Measurements from ENCODE around the gene PTPRK.
"Not testable (repeated sequence)": the region's sequence is repeated elsewhere in the genome, so short reads cannot be mapped to it uniquely, and the experiment has no call there.

The PTPRK gene

GRCh38 chr6:127951172-127951917 lies 569.1 kb downstream of the PTPRK start:
- no peak for DNase-seq (ENCODE audit: low spot score)

- DNase-seq (ENCODE audit: low spot score) = no peak
Measured at GRCh38 chr6:127950566-127951145, 569.7 kb downstream of the PTPRK start.

GRCh38 chr6:127949251-127949650 lies 571.1 kb downstream of the PTPRK start:
- DNase-seq (ENCODE audit: low spot score) = no peak

- DNase-seq (ENCODE audit: low spot score) = no peak
Measured at GRCh38 chr6:127946388-127946787, 574.0 kb downstream of the PTPRK start.

- DNase-seq (ENCODE audit: low spot score) = no peak
Measured at GRCh38 chr6:127945434-127946097, 574.8 kb downstream of the PTPRK start.

- no peak for DNase-seq (ENCODE audit: low spot score)
Measured at GRCh38 chr6:127941228-127941627, 579.2 kb downstream of the PTPRK start.

GRCh38 chr6:127939442-127940066 lies 580.8 kb downstream of the PTPRK start:
- no peak for DNase-seq (ENCODE audit: low spot score)

GRCh38 chr6:127938701-127939100 lies 581.7 kb downstream of the PTPRK start:
- DNase-seq (ENCODE audit: low spot score) = peak; percentile 46

GRCh38 chr6:127937747-127938146 lies 582.7 kb downstream of the PTPRK start:
- DNase-seq (ENCODE audit: low spot score) = no peak

- no peak for DNase-seq (ENCODE audit: low spot score)
Measured at GRCh38 chr6:127937102-127937501, 583.3 kb downstream of the PTPRK start.

- DNase-seq (ENCODE audit: low spot score) = no peak
Measured at GRCh38 chr6:127934956-127935355, 585.4 kb downstream of the PTPRK start.

GRCh38 chr6:127933852-127934840 lies 586.3 kb downstream of the PTPRK start:
- no peak for DNase-seq (ENCODE audit: low spot score)

- no peak for DNase-seq (ENCODE audit: low spot score)
Measured at GRCh38 chr6:127933137-127933536, 587.3 kb downstream of the PTPRK start.

- no peak for DNase-seq (ENCODE audit: low spot score)
Measured at GRCh38 chr6:127932708-127933107, 587.7 kb downstream of the PTPRK start.

GRCh38 chr6:127926441-127926840 lies 594.0 kb downstream of the PTPRK start:
- DNase-seq (ENCODE audit: low spot score) = not testable (repeated sequence)

GRCh38 chr6:127924440-127924839 lies 596.0 kb downstream of the PTPRK start:
- DNase-seq (ENCODE audit: low spot score) = no peak

- DNase-seq (ENCODE audit: low spot score) = no peak
Measured at GRCh38 chr6:127924031-127924430, 596.4 kb downstream of the PTPRK start.

- DNase-seq (ENCODE audit: low spot score) = no peak
Measured at GRCh38 chr6:127923135-127923534, 597.3 kb downstream of the PTPRK start.

GRCh38 chr6:127921982-127922381 lies 598.4 kb downstream of the PTPRK start:
- DNase-seq (ENCODE audit: low spot score) = no peak

- DNase-seq (ENCODE audit: low spot score) = no peak
Measured at GRCh38 chr6:127920804-127921203, 599.6 kb downstream of the PTPRK start.

Measured in kidney capillary endothelial cell (primary cell).